GM12878 (cell line): ENCODE measurements around the gene CCDC141. TPM values are rescaled to one million over a fixed set of nuclear protein-coding genes. Genes with fewer than 3 reads are reported as not detected.
A peak's percentile ranks its signal among the peaks of the same experiment; 100 is the strongest.

ENCODE experiments used
- ATF2 ChIP-seq: IDR thresholded peaks from 2 replicates; pipeline ENCODE4 v1.6.1; 2012; ENCODE audit warnings: low read length, inconsistent platforms
- CEBPB ChIP-seq, 2 experiments: fragments of 150-350 bp in 1 of 2; IDR thresholded peaks; 2 replicates each; pipeline ENCODE4 v1.6.1; 2012 to 2014; ENCODE audit warnings: low read depth in 2 of 2, low read length in 2 of 2, borderline replicate concordance in 1 of 2, inconsistent platforms in 1 of 2
- SMC3 ChIP-seq: IDR thresholded peaks from 2 replicates; pipeline ENCODE4 v1.6.1; 2011; ENCODE audit warnings: low read length, improper control_type of control experiment, borderline replicate concordance
- ZNF592 ChIP-seq: fragments of 450-650 bp; IDR thresholded peaks from 2 replicates; pipeline ENCODE4 v1.6.1; 2017; ENCODE audit warnings: mild to moderate bottlenecking, moderate library complexity
- ZNF687 ChIP-seq: fragments of 450-650 bp; IDR thresholded peaks from 2 replicates; pipeline ENCODE4 v1.6.1; 2017; ENCODE audit warnings: mild to moderate bottlenecking, moderate library complexity
- polyA plus RNA-seq, 11 experiments: library from polyadenylated mRNA; depleted of rRNA in 4 of 11; unstranded in 6 of 11; stranded (reverse) in 5 of 11; fragments of >200 nt; fragmentation: Nextera tagmentation in 4 of 11; fragmentation: Illumina TruSeq in 1 of 11; extraction: Ambion mirVana in 4 of 11; extraction: Trizol in 1 of 11; gene quantifications; 1 replicate in 1 of 11; 2 replicates in 10 of 11; pipeline versions ENCODE4 v1.2.1 to v1.2.3, GENCODE V29; 2011 to 2016; ENCODE audit warnings: inconsistent platforms in 2 of 11, missing spikeins in 2 of 11, low read depth in 1 of 11
- total RNA-seq, 4 experiments: library from RNA; depleted of rRNA in 3 of 4; stranded (reverse); fragments of >200 nt in 3 of 4; fragmentation: Illumina TruSeq in 1 of 4; extraction: Trizol in 1 of 4; gene quantifications; 2 replicates each; pipeline versions ENCODE4 v1.2.1 to v1.2.3, GENCODE V29; 2013 to 2021

Gene CCDC141
- total and polyA plus RNA-seq, 10 of the 15 experiments (the other 5 are each of a cell fraction or from before 2014, with no cell fraction given): 0.84 to 12.5 (median 3.6) TPM

GRCh38 chr2:179098080-179098689, 48.2 kb upstream of the CCDC141 start (continued):
- TF ChIP-seq ZNF592 (peak; percentile 94), ATF2 (0 out of 2 replicates have a peak, but pooled peaks have one; percentile 20), ZNF687 (peak; percentile 79), SMC3 (no peak), CEBPB (IDR thresholded peaks at IDR 0.05; ENCODE audit: borderline replicate concordance in 1 of 2, low read depth in 2 of 2, low read length in 2 of 2) (no peak)
